Coronary artery (tissue), 2 donors: ENCODE measurements around the gene CDK11B.

Experiments used
- DNase-seq: peaks from one replicate; pipeline ENCODE4 v3.0.0-alpha.2; 2017; ENCODE audit warnings: low spot score
- H3K27ac ChIP-seq, 2 donors: fragments of 200-600 bp; sonication (generic); one replicate each; pipeline ENCODE4 v1.5.1; 2016 to 2019
- H3K4me3 ChIP-seq: fragments of 200-600 bp; sonication (generic); 2 replicates; pipeline ENCODE4 v1.5.1; 2016; ENCODE audit warnings: mild to moderate bottlenecking, moderate library complexity
- TF ChIP-seq, protein P1 (sequence below): fragments of 200-600 bp; sonication (generic); IDR thresholded peaks from one replicate; pipeline ENCODE4 v1.5.1; 2019; ENCODE audit warnings: antibody characterized with exemption

The CDK11B gene

DNA sequence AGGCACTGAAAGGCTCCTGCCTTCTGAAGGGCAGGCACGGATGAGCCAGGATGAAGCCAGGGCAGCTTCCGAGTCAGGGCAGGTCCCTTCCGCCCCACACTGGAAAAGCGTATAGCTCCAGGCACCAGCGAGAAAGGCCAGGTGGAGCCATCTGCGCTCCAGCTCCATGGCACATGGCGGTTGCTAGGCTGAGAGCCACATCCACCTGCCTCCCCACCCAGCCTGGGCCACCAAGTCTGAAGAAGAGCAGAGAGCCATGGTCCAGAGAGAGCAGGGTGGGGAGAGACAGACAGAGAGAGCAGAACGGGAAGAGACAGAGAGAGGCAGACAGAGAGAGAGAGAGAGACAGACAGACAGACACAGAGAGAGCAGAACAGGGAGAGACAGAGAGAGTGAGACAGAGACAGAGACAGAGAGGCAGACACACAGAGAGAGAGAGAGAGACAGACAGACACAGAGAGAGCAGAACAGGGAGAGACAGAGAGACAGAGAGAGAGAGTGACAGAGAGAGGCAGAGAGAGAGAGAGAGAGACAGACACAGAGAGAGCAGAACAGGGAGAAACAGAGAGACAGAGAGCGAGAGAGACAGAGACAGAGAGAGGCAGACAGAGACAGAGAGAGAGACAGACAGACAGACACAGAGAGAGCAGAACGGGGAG, 64.1 kb downstream of the CDK11B start:
- no peak for DNase-seq
- Histone ChIP-seq H3K27ac (no peak overlapping the region), H3K4me3 (no peak overlapping the region)
- TF ChIP-seq, protein P1, sequence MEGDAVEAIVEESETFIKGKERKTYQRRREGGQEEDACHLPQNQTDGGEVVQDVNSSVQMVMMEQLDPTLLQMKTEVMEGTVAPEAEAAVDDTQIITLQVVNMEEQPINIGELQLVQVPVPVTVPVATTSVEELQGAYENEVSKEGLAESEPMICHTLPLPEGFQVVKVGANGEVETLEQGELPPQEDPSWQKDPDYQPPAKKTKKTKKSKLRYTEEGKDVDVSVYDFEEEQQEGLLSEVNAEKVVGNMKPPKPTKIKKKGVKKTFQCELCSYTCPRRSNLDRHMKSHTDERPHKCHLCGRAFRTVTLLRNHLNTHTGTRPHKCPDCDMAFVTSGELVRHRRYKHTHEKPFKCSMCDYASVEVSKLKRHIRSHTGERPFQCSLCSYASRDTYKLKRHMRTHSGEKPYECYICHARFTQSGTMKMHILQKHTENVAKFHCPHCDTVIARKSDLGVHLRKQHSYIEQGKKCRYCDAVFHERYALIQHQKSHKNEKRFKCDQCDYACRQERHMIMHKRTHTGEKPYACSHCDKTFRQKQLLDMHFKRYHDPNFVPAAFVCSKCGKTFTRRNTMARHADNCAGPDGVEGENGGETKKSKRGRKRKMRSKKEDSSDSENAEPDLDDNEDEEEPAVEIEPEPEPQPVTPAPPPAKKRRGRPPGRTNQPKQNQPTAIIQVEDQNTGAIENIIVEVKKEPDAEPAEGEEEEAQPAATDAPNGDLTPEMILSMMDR, result no peak

DNA sequence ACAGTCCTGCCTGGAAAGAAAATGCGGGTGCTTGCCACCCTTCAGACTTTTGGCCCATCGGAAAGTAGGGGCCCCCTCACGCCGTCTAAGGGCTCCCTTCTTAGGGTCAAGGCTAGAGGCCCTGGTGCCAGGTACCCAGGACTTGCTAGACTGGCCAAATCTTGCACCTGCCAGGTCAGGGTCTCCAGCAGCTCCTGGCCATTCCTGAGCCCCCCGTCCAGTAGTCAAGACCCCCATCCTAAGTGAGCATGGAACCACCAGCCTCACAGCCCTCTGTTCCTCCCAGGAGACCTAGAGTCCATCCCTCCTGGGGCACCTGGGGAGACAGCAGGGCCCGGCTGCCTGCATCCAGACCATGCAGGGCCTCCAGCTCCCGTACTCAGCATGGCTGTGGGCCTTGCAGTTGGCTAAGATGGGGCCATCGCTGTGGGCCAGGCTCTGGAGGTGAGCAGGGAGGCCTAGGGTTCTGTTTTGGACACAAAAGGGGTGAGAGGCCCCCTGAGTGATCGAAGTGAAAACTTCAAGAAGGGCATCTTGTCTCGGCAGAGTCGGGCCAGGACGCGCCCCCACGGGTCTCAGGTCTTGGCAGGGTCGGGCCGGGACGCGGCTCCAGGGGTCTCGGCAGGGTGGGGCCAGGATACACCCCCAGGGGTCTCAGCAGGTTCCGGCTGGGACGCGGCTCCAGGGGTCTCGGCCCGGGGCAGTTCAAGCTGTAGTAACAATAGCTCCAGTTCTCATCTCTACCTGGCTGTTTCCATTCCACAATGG, 64.8 kb downstream of the CDK11B start:
- TF ChIP-seq, protein P1, result no peak
- H3K4me3 ChIP-seq, result no peak overlapping the region

DNA sequence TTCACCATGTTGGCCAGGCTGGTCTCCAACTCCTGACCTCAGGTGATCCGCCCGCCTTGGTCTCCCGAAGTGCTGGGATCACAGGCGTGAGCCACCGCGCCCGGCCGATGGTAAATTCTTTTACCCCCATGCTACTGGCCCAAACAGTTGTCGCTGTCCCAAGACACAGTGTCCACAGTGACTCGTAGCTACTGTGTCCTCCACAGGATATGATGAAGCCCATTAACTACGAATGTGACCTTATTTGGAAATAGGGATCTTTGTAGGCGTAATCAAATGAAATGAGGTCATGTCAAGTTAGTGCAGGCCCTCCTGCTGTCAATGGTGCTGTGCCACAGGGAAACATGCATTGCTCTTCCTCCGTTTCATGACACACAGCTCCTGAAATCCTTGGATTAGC, 67.4 kb downstream of the CDK11B start:
- DNase-seq, result no peak
- H3K4me3 ChIP-seq, result no peak overlapping the region
- H3K27ac ChIP-seq, result no peak overlapping the region
- TF ChIP-seq, protein P1, result no peak

More for the DNA sequence above, 64.8 kb downstream of the CDK11B start:
- DNase-seq, result no peak
- no peak overlapping the region for H3K27ac ChIP-seq
